Myometrial cell (primary cell): ENCODE measurements around the gene INTS2. TPM values are rescaled to one million over a fixed set of nuclear protein-coding genes. Genes with fewer than 3 reads are reported as not detected.

Experiments used
- total RNA-seq: library from RNA; depleted of rRNA; stranded (reverse); fragments of >200 nt; gene quantifications from 2 replicates; pipeline ENCODE4 v1.2.3, GENCODE V29; 2015

The INTS2 gene, protein sequence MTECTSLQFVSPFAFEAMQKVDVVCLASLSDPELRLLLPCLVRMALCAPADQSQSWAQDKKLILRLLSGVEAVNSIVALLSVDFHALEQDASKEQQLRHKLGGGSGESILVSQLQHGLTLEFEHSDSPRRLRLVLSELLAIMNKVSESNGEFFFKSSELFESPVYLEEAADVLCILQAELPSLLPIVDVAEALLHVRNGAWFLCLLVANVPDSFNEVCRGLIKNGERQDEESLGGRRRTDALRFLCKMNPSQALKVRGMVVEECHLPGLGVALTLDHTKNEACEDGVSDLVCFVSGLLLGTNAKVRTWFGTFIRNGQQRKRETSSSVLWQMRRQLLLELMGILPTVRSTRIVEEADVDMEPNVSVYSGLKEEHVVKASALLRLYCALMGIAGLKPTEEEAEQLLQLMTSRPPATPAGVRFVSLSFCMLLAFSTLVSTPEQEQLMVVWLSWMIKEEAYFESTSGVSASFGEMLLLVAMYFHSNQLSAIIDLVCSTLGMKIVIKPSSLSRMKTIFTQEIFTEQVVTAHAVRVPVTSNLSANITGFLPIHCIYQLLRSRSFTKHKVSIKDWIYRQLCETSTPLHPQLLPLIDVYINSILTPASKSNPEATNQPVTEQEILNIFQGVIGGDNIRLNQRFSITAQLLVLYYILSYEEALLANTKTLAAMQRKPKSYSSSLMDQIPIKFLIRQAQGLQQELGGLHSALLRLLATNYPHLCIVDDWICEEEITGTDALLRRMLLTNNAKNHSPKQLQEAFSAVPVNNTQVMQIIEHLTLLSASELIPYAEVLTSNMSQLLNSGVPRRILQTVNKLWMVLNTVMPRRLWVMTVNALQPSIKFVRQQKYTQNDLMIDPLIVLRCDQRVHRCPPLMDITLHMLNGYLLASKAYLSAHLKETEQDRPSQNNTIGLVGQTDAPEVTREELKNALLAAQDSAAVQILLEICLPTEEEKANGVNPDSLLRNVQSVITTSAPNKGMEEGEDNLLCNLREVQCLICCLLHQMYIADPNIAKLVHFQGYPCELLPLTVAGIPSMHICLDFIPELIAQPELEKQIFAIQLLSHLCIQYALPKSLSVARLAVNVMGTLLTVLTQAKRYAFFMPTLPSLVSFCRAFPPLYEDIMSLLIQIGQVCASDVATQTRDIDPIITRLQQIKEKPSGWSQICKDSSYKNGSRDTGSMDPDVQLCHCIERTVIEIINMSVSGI
- 9.6 and 17.0 TPM in 2 replicates for total RNA-seq

DNA sequence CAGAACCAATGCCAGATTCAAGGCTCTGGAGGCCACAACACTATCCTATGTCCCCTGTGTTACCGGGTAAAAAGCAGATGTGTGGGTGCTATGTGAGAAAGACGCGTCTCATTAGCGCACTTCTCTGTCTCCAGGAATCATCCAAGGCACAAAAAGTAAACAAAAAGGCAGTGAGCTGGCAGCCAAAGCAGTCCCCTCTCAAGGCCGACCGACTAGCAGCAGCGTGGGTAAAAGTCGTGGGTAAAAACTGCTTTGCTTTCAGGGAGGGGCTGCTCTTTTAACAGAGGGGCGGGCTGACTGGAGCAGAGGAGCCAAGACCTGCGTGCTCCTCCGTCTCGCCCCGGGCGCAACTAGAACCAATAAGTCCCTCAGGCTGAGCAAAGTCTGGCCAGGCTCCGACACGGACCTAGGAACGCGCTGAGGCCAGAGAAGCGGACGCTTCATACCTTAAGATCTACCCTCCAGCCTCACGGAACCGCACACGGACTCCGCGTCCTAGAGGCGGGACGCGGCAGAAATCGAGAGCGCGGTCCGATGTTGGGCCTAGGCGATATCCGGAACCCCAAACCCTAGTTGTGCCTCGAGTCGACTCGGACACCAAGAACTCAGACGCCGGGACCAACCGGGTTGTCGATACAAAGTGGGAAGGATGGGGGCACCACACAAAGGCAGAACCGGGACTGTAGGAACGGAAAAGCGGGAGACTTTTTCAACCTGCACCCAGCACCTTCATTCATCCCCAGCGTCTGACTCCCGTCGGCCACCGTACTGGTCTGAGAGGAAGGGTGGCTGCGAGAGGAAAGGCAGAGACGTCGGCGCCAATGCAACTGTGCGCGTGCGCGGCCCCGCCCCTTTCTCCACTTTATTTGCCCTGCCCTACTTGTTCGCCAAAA, at the start of gene INTS2:
TSS of gene INTS2 (minus strand) at position 775 of the 893 bp plus-strand sequence. CDS start 1,338 bp downstream, outside the sequence.

GRCh38 chr17:61862975-61863800, 64.6 kb downstream of the INTS2 start, which contains the start of gene BRIP1:
BRIP1 (minus strand) TSS chr17:61863528; CDS start chr17:61861539, 1,989 bp downstream.

Other genes starting within 250 kb of the INTS2 start
- 3.2 and 3.5 TPM in 2 replicates for gene BRIP1, start 64.5 kb downstream of the INTS2 start, total RNA-seq
- gene MED13, start 137.3 kb upstream of the INTS2 start, total RNA-seq = 19.6 and 20.2 TPM in 2 replicates